Osteoblast (primary cell): ENCODE data around the gene TAS2R8. TPM values are rescaled to one million over a fixed set of nuclear protein-coding genes. Genes with fewer than 3 reads are reported as not detected.
"Not testable (repeated sequence)": the region's sequence is repeated elsewhere in the genome, so short reads cannot be mapped to it uniquely, and the experiment has no call there.

ENCODE experiments used
- DNase-seq: peaks from one replicate; pipeline ENCODE4 v3.0.0; 2011; ENCODE audit warnings: low spot score, mixed read lengths; ENCODE audit not compliant: insufficient read length; ENCODE audit errors: missing footprints
- H2AFZ ChIP-seq: 2 replicates; pipeline ENCODE4 v1.6.0; 2011; ENCODE audit warnings: mild to moderate bottlenecking, low read length
- H3K27ac ChIP-seq: 2 replicates; pipeline ENCODE4 v1.5.1; 2011; ENCODE audit warnings: mild to moderate bottlenecking, low read depth, low read length, moderate library complexity
- H3K27me3 ChIP-seq: 2 replicates; pipeline ENCODE4 v1.6.0; 2012; ENCODE audit warnings: mild to moderate bottlenecking, control low read depth, inconsistent platforms, low read length, moderate library complexity; ENCODE audit not compliant: insufficient read depth
- H3K36me3 ChIP-seq: 2 replicates; pipeline ENCODE4 v1.5.1; 2011; ENCODE audit warnings: mild to moderate bottlenecking, low read length, control low read depth, moderate library complexity; ENCODE audit not compliant: insufficient read depth
- H3K4me1 ChIP-seq: 2 replicates; pipeline ENCODE4 v1.5.1; 2011; ENCODE audit warnings: mild to moderate bottlenecking, low read length, control low read depth, moderate library complexity; ENCODE audit not compliant: insufficient read depth
- H3K4me2 ChIP-seq: 2 replicates; pipeline ENCODE4 v1.6.0; 2011; ENCODE audit warnings: mild to moderate bottlenecking, low read length; ENCODE audit not compliant: insufficient read depth
- H3K4me3 ChIP-seq: fragments of 200-600 bp; sonication (generic); 3 replicates; pipeline ENCODE4 v1.5.1; 2012; ENCODE audit warnings: mild to moderate bottlenecking, low read length, inconsistent platforms; ENCODE audit not compliant: insufficient read depth
- H3K79me2 ChIP-seq: 2 replicates; pipeline ENCODE4 v1.6.0; 2012; ENCODE audit warnings: mild to moderate bottlenecking, low read length, control low read depth, inconsistent platforms; ENCODE audit not compliant: insufficient read depth
- H3K9me3 ChIP-seq: 2 replicates; pipeline ENCODE4 v1.5.1; 2011; ENCODE audit warnings: low read depth, low read length, control low read depth
- H4K20me1 ChIP-seq: 2 replicates; pipeline ENCODE4 v1.6.0; 2012; ENCODE audit warnings: mild to moderate bottlenecking, low read length, control low read depth; ENCODE audit not compliant: insufficient read depth
- CTCF ChIP-seq: IDR thresholded peaks from 2 replicates; pipeline ENCODE4 v1.5.1; 2011; ENCODE audit warnings: mild to moderate bottlenecking, low read depth, low read length, moderate library complexity; ENCODE audit errors: extremely low read depth
- total RNA-seq: library from RNA; depleted of rRNA; stranded (reverse); fragments of >200 nt; gene quantifications from 2 replicates; pipeline ENCODE4 v1.2.3, GENCODE V29; 2012

TAS2R8 gene
- total RNA-seq, 1 donor, result 0.36 TPM

DNA sequence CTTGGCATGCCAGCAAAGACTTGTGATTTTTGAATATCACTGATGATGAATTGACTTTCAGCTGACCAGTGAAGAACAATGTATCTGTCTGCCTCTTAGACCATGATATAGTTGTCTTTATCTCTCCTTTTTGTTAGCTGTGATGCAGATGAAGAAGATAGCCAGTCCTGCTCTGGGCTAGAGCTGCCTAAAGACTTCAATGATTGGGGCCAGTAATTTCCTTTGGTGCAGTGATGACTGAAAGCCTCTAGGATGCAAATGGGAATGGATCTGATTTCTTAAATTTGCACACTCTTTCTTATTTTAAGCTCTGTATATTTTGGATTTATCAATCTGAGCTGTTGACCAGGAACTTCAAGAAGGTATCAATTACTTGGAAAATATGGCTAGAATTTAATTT lies 3.0 kb upstream of the TAS2R8 start, which contains the start of gene TAS2R9:
TSS of gene TAS2R9 (minus strand) at position 101 of the 400 bp plus-strand sequence. CDS start at position 8, 93 bp downstream.
- no peak within 1 kb of the TSS for H3K4me3 ChIP-seq
- no peaks in the 10 kb centered on the region for H4K20me1 ChIP-seq
- H3K9me3 ChIP-seq, result no peaks in the 10 kb centered on the region
- H3K79me2 ChIP-seq, result no peaks in the 10 kb centered on the region
- no peak within 1 kb of the TSS for H3K4me2 ChIP-seq
- no peaks in the 10 kb centered on the region for H3K4me1 ChIP-seq
- no peaks in the 10 kb centered on the region for H3K27me3 ChIP-seq
- DNase-seq, result no peak
- H2AFZ ChIP-seq, result no peak within 1 kb of the TSS
- no peak for TF ChIP-seq CTCF
- H3K36me3 ChIP-seq, result no peaks in the 10 kb centered on the region
- H3K27ac ChIP-seq, result no peak within 1 kb of the TSS

DNA sequence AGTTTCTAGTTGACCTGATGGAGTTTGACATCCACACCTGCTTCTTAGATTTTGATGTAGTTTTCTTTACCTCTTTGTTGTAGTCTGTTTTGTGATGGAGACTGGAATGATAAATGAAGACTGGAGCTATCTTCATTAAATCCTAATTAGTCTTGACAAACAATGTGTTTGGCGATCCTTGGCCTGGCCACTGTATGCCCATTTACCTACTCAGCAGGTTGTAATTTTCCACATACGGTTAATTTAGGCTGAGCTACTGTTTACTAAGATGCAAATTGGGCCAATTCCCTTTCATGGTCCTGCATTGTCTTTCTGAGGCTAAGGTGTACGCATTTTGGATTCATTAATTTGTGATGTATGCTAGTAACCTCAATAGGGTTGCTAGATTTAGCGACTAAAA lies 4.5 kb downstream of the TAS2R8 start, which contains the start of gene TAS2R7:
TSS of gene TAS2R7 (minus strand) at position 41 of the 400 bp plus-strand sequence. CDS start 57 bp downstream, outside the sequence.
- H3K36me3 ChIP-seq, result no peaks in the 10 kb centered on the region
- no peaks in the 10 kb centered on the region for H3K9me3 ChIP-seq
- no peak within 1 kb of the TSS for H3K4me2 ChIP-seq
- H2AFZ ChIP-seq, result no peak within 1 kb of the TSS
- no peak within 1 kb of the TSS for H3K4me3 ChIP-seq
- no peak for DNase-seq
- H3K27me3 ChIP-seq, result peaks cover 4% of the 10 kb centered on the region
- no peak within 1 kb of the TSS for H3K27ac ChIP-seq
- H4K20me1 ChIP-seq, result no peaks in the 10 kb centered on the region
- no peak for TF ChIP-seq CTCF
- no peaks in the 10 kb centered on the region for H3K79me2 ChIP-seq
- no peaks in the 10 kb centered on the region for H3K4me1 ChIP-seq

GRCh38 chr12:10801741-10802140 lies 5.3 kb downstream of the TAS2R8 start:
- H3K4me2 ChIP-seq, result no peak overlapping the region
- peaks cover 4% of the 10 kb centered on the region for H3K27me3 ChIP-seq
- no peaks in the 10 kb centered on the region for H4K20me1 ChIP-seq
- DNase-seq, result no peak
- no peak overlapping the region for H3K4me3 ChIP-seq
- no peaks in the 10 kb centered on the region for H3K79me2 ChIP-seq
- no peak for TF ChIP-seq CTCF
- no peak overlapping the region for H3K27ac ChIP-seq
- no peaks in the 10 kb centered on the region for H3K9me3 ChIP-seq
- H3K4me1 ChIP-seq, result no peaks in the 10 kb centered on the region
- H3K36me3 ChIP-seq, result no peaks in the 10 kb centered on the region
- no peak overlapping the region for H2AFZ ChIP-seq

GRCh38 chr12:10794222-10794621 lies 12.9 kb downstream of the TAS2R8 start:
- Histone ChIP-seq H3K79me2 (no peaks in the 10 kb centered on the region), H3K4me1 (no peaks in the 10 kb centered on the region)

GRCh38 chr12:10791769-10792168 lies 15.3 kb downstream of the TAS2R8 start:
- not testable (repeated sequence) for H3K27ac ChIP-seq, DNase-seq, H4K20me1 ChIP-seq, H3K4me2 ChIP-seq, H2AFZ ChIP-seq, H3K4me3 ChIP-seq, H3K36me3 ChIP-seq, H3K4me1 ChIP-seq, H3K79me2 ChIP-seq, H3K27me3 ChIP-seq, H3K9me3 ChIP-seq

More at GRCh38 chr12:10794222-10794621, 12.9 kb downstream of the TAS2R8 start:
- no peak for DNase-seq
- no peaks in the 10 kb centered on the region for H4K20me1 ChIP-seq
- no peaks in the 10 kb centered on the region for H3K9me3 ChIP-seq
- no peak overlapping the region for H3K4me2 ChIP-seq
- H2AFZ ChIP-seq, result no peak overlapping the region
- H3K27ac ChIP-seq, result no peak overlapping the region
- no peaks in the 10 kb centered on the region for H3K27me3 ChIP-seq
- H3K36me3 ChIP-seq, result no peaks in the 10 kb centered on the region
- no peak overlapping the region for H3K4me3 ChIP-seq
- TF ChIP-seq CTCF, result no peak
